Esophagus muscularis mucosa (tissue), 4 donors: ENCODE data around the gene MAP3K15. TPM values are rescaled to one million over a fixed set of nuclear protein-coding genes. Genes with fewer than 3 reads are reported as not detected.

Source experiments
- DNase-seq: peaks from one replicate; pipeline ENCODE4 v3.0.0-alpha.2; 2017; ENCODE audit errors: extremely low spot score
- H3K27ac ChIP-seq, 4 donors: fragments of 200-600 bp; sonication (generic); replicated peaks in 1 of 4; 1 replicate in 3 of 4; 2 replicates in 1 of 4; pipeline ENCODE4 v1.5.1; 2016 to 2019; ENCODE audit warnings: mild to moderate bottlenecking in 1 of 4
- H3K27me3 ChIP-seq, 4 donors: fragments of 200-600 bp; sonication (generic); one replicate each; pipeline versions ENCODE4 v1.5.1 to v1.6.0; 2016 to 2019
- H3K36me3 ChIP-seq, 4 donors: fragments of 200-600 bp; sonication (generic); one replicate each; pipeline ENCODE4 v1.5.1; 2016 to 2019
- H3K4me1 ChIP-seq, 4 donors: fragments of 200-600 bp; sonication (generic); one replicate each; pipeline ENCODE4 v1.5.1; 2016 to 2019
- H3K4me3 ChIP-seq, 4 donors: fragments of 200-600 bp; sonication (generic); 1 replicate in 2 of 4; 2 replicates in 2 of 4; pipeline ENCODE4 v1.5.1; 2016 to 2019; ENCODE audit warnings: mild to moderate bottlenecking in 4 of 4, moderate library complexity in 1 of 4
- H3K9me3 ChIP-seq, 4 donors: fragments of 200-600 bp; sonication (generic); 1 replicate in 3 of 4; 2 replicates in 1 of 4; pipeline ENCODE4 v1.5.1; 2016 to 2019
- CTCF ChIP-seq, 3 experiments: fragments of 200-600 bp in 2 of 3; fragments of 450-650 bp in 1 of 3; sonication (generic) in 2 of 3; IDR thresholded peaks; one replicate each; pipeline ENCODE4 v1.5.1; 2017 to 2019; ENCODE audit warnings: antibody characterized with exemption in 3 of 3, mild to moderate bottlenecking in 2 of 3, moderate library complexity in 1 of 3
- EP300 ChIP-seq: sonication (generic); formaldehyde crosslinking; IDR thresholded peaks from one replicate; pipeline ENCODE4 v1.6.1; 2017; ENCODE audit warnings: antibody characterized with exemption
- POLR2A ChIP-seq: fragments of 450-650 bp; IDR thresholded peaks from one replicate; pipeline ENCODE4 v1.6.1; 2017; ENCODE audit warnings: antibody characterized with exemption, moderate library complexity, mild to moderate bottlenecking, low read depth
- POLR2AphosphoS5 ChIP-seq, 2 donors: sonication (generic); formaldehyde crosslinking; IDR thresholded peaks; one replicate each; pipeline ENCODE4 v1.6.1; 2017; ENCODE audit warnings: antibody characterized with exemption in 2 of 2
- WGBS: methylation state at CpG from one replicate; pipeline ENCODE4 v1.1.5; 2018; 5-methylcytosine and 5-hydroxymethylcytosine counted together
- intact Hi-C: fragments of 100-400 bp; cut with DNase I; formaldehyde crosslinking; loops from one replicate; pipeline ENCODE4 v1.15.1; 2023
- total RNA-seq, 4 donors: library from RNA; depleted of rRNA; stranded (reverse); fragments of >200 nt; gene quantifications; one replicate each; pipeline versions ENCODE4 v1.1.0 to v1.2.1, GENCODE V29; 2016

MAP3K15 gene
- total RNA-seq, 4 donors from 2014 or later, result 0.13 to 0.33 TPM; not detected in 2

- Histone ChIP-seq H3K4me1 (peaks cover 3 to 20% (median 11%) of the 10 kb centered on the region in 4 donors), H3K27ac (no peak overlapping the region), H3K9me3 (no peaks in the 10 kb centered on the region), H3K4me3 (no peak overlapping the region), H3K27me3 (no peaks in the 10 kb centered on the region), H3K36me3 (peaks cover 36 to 64% (median 56%) of the 10 kb centered on the region in 4 donors)
- DNase-seq, result no peak
- 76% methylated on average over 8 of the region's 8 CpGs for WGBS
- intact Hi-C loops, result no loop called here
- TF ChIP-seq POLR2AphosphoS5 (IDR thresholded peaks at IDR 0.05) (no peak), CTCF (IDR thresholded peaks at IDR 0.05) (no peak), EP300 (no peak), POLR2A (no peak)
Observed at GRCh38 chrX:19350941-19351384, 164.3 kb downstream of the MAP3K15 start.

GRCh38 chrX:19349264-19349663, 166.0 kb downstream of the MAP3K15 start:
- no peak overlapping the region for H3K4me3 ChIP-seq
- H3K27me3 ChIP-seq, result no peaks in the 10 kb centered on the region
- 80% methylated on average over 2 of the region's 2 CpGs for WGBS
- intact Hi-C loops, result loop anchor here (10.0 kb wide), 1 partner anchor 364 kb away; the partner anchor contains the start of gene PHKA2
- H3K36me3 ChIP-seq, result peaks cover 27 to 47% (median 39%) of the 10 kb centered on the region in 4 donors
- TF ChIP-seq EP300 (no peak), CTCF (IDR thresholded peaks at IDR 0.05) (no peak), POLR2A (no peak), POLR2AphosphoS5 (IDR thresholded peaks at IDR 0.05) (no peak)
- H3K9me3 ChIP-seq, result no peaks in the 10 kb centered on the region
- no peak for DNase-seq
- H3K27ac ChIP-seq, result no peak overlapping the region
- peaks cover 9 to 35% (median 22%) of the 10 kb centered on the region in 4 donors for H3K4me1 ChIP-seq

GRCh38 chrX:19347916-19348315, 167.4 kb downstream of the MAP3K15 start:
- Histone ChIP-seq H3K36me3 (peaks cover 21 to 35% (median 29%) of the 10 kb centered on the region in 4 donors), H3K4me1 (peaks cover 9 to 38% (median 26%) of the 10 kb centered on the region in 4 donors), H3K27ac (no peak overlapping the region), H3K27me3 (no peaks in the 10 kb centered on the region), H3K9me3 (no peaks in the 10 kb centered on the region), H3K4me3 (no peak overlapping the region)
- 71% methylated on average over 3 of the region's 3 CpGs for WGBS
- TF ChIP-seq EP300, result no peak
- TF ChIP-seq POLR2A, result no peak
- TF ChIP-seq POLR2AphosphoS5 (IDR thresholded peaks at IDR 0.05), result no peak
- TF ChIP-seq CTCF (IDR thresholded peaks at IDR 0.05), result no peak
- DNase-seq, result no peak
- intact Hi-C loops, result loop anchor here (10.0 kb wide), 1 partner anchor 363 kb away; the partner anchor contains the start of gene PHKA2

GRCh38 chrX:19344661-19345060, 170.6 kb downstream of the MAP3K15 start:
- DNase-seq, result no peak
- WGBS, result 29% methylated on average over 10 of the region's 10 CpGs
- intact Hi-C loops, result loop anchor here (10.0 kb wide), 1 partner anchor 360 kb away; the partner anchor contains the start of gene PHKA2
- Histone ChIP-seq H3K4me1 (peaks cover 9 to 40% (median 30%) of the 10 kb centered on the region in 4 donors), H3K27ac (peak overlapping the region; percentile 91 to 96 (median 94)), H3K27me3 (no peaks in the 10 kb centered on the region), H3K36me3 (peaks cover 0 to 5% (median under 1%) of the 10 kb centered on the region in 4 donors), H3K9me3 (no peaks in the 10 kb centered on the region), H3K4me3 (peak overlapping the region; percentile 68 to 78 (median 72))
- TF ChIP-seq POLR2A (no peak), POLR2AphosphoS5 (IDR thresholded peaks at IDR 0.05) (no peak), EP300 (no peak), CTCF (IDR thresholded peaks at IDR 0.05) (no peak)
